Measurements from ENCODE around the gene GRIN2A. TPM values are rescaled to one million over a fixed set of nuclear protein-coding genes. Genes with fewer than 3 reads are reported as not detected.

The GRIN2A gene
- total RNA-seq, 1 donor from 2014 or later, result 10.9 TPM

DNA sequence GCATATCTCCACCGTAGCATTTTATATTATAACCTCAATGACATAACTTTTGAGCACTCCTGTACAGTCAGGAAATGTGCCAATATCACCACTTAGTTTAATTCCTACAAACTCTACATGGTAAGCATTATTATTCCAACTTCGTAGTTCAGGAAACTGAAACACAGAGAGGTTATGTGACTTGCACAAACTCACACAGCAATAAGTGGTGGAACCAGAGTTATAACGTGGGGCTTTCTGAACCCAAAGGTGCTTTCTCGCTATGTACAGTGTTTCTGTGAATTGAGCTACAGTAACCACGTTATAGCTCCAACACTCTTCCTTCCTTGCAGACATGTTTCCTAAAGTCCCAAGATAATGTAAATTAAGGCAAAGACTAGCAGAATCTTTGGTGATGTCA is 330.2 kb downstream of the GRIN2A start:
- DNase-seq, result no peak

- no peak for DNase-seq
These were observed 331.4 kb downstream of the GRIN2A start for GRCh38 chr16:9850817-9851216.

GRCh38 chr16:9849697-9850245 is 332.5 kb downstream of the GRIN2A start:
- DNase-seq, result no peak

DNA sequence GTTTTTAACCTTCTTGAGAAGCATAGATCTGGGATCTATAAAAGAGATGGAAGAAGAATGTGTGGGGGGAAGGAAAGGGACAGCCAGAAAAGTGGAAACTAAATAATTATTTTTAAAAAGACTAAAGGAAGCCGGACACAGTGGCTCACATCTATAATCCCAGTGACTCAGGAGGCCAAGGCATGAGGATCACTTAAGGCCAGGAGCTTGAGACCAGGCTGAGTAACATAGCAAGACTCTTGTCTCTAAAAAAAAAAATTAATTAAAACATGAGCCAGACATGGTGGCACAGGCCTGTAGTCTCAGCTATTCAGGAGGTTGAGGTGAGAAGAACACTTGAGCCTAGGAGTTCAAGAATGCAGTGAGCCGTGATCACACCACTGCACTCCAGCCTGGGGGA is 335.1 kb downstream of the GRIN2A start:
- DNase-seq, result no peak

DNA sequence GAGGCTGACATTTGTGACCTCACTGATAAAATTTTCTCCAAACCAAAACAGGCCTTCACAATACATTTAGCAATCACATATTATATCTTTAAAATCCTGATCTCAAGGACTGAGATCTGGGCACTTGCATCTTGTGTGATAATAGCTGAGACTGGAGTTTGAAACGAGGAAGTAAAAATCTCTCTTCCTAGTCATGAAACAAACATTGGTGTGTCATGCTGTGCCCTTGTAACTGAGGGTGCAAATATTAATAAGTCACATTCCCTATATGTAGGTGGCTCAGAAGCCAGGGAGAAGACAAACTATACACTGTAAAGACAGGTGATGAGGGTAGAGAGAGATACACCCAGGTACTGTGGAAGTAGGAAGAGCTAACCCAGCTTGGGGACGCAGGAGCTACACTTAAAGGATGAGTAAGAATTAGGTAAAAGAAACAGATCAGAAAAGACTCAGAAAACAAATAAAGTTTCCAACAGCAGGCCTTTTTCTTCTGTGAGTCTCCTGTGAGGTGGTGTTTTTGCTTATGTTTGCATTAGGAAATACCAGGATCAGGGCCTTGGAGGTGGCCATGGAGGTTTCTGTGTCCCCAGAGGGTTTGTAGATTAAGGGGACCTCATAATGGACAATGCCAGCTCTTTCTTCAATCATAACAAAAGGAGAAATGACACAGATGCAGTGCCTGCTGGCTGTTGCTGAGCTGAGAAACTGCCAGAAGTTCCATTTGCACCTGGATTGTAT is 335.7 kb downstream of the GRIN2A start:
- no peak for DNase-seq

GRCh38 chr16:9845661-9846361 is 336.4 kb downstream of the GRIN2A start:
- no peak for DNase-seq

GRCh38 chr16:9844361-9844760 is 337.9 kb downstream of the GRIN2A start:
- DNase-seq, result no peak

DNA sequence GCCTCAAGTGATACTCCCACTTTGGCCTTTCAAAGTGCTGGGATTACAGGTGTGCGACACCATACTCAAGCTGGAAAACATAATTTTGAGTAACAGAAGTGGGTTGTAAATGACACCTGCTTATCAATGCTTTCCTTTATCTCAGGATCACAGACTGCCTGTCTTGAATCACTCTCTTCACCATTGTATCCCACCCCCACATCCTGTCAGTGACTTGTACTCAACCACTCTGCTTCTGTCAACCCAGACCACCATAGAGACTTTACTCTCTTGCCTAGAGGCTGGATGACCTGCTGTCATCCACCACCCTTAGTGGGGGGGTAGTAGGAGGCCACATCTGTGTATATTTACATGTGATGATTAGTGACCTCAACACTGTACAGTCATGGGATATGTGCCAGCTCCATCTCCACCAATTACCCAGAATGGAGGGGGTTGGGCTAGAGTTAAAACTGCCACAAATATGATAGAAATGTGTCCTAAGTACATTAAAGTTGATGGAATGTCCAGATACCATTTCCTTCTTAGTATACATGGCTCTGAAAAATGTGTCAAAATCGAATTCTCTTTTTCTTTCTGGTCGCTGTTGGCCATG is 338.7 kb downstream of the GRIN2A start:
- no peak for DNase-seq

GRCh38 chr16:9840761-9841665 is 341.2 kb downstream of the GRIN2A start:
- DNase-seq, result no peak

- DNase-seq, result no peak
These were observed 344.7 kb downstream of the GRIN2A start for GRCh38 chr16:9837481-9837880.

GRCh38 chr16:9836118-9836736 is 346.0 kb downstream of the GRIN2A start:
- DNase-seq, result no peak

GRCh38 chr16:9827062-9827752 is 355.0 kb downstream of the GRIN2A start:
- no peak for DNase-seq

- no peak for DNase-seq
These were observed 355.6 kb downstream of the GRIN2A start for GRCh38 chr16:9826656-9827055.

- no peak for DNase-seq
These were observed 357.8 kb downstream of the GRIN2A start for GRCh38 chr16:9824200-9825068.

DNA sequence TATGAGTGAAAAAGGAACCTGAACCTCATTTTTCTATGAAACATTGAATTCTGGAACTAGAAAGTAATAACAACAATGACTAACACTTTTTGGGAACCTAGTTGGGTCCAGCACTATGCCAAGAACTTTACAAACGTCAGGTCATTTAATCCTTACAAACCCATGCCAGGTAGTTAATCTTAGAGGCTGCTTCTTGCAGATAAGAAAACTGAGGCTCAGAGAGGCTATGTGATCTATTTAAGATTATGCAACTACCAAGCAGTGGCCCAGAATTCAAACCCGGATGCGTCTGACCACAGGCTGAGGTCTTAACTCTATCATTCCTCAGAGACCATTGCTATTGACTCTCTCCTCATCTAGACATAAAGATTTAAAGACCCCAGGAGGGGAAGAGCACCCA is 358.7 kb downstream of the GRIN2A start:
- DNase-seq, result no peak

GRCh38 chr16:9821970-9822369 is 360.3 kb downstream of the GRIN2A start:
- no peak for DNase-seq

DNA sequence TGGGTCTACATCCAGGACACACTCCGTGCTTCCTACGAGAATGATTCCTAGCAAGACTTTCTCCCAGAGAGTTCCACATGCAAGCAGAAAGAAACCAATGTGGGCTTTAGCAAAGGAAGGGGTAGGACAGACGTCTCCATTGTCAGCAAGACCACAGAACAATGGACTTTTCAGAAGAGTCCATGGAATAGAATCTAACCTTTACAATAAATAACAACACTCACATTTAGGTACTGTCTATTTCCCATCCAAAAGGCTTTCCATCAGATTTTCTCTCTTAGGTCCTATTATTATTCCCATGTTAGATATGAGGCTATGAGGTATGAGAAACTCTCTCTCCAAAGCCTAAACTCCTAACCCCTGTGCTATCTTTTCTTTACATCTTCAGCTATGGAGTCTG is 360.9 kb downstream of the GRIN2A start:
- DNase-seq, result no peak

DNA sequence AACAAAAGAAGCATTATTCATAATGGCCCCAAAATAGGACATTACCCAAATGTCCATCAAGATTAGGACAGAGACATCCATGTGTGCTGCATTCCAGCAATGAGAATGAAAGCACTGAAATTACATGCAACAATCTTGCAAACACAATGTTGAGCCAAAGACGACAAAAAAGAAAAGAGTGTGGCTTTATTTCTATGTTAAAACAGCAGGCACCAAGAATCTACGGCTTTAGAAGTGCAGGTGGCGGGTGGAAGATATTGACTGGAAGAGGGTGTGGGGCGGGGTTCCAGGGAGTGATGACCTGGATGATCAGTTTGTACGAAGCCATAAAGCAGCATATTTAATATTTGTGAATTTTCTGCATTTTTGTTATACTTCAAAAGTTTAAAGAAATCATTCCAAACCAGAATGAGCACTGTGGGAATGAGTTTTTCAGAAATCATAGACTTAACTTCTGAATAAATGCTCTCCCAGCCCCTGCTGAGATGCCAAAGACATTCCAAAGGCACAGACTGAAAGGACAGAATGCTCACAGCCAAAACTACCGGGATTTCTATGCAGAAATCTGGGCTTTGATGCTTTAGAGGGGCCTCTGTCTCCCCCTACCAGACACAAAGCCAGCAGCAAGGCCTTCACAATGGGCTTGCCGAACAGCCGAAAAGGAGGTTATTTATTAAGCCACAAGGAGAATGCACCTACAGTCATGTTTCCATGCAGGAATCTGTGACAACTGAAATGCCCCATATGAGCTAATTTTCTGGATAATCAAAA is 361.6 kb downstream of the GRIN2A start:
- DNase-seq, result no peak

DNA sequence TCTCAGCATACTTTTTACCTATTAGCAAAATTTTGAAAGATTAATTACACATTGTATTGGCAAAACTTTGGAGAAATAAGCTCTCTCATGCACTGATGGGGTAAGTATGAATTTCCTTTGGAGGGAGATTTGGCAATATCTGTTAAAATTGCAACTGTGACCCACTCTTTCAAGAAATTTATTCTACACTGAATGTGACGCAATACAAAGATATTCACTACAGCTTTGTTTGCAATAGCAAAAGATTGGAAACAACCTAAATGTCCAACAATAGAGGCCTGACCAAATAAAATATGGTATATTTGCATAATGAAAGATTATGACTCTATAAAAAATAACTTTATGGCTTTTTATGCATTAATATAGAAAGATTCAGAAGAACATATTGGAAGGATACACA is 363.5 kb downstream of the GRIN2A start:
- DNase-seq, result no peak
